Hepatocyte (in vitro differentiated cells): ENCODE results near the gene ZNF394. TPM values are rescaled to one million over a fixed set of nuclear protein-coding genes. Genes with fewer than 3 reads are reported as not detected.

Experiments used
- DNase-seq: peaks from one replicate; pipeline ENCODE4 v3.0.0-alpha.2; 2016; ENCODE audit warnings: low spot score
- H2AFZ ChIP-seq: fragments of 200-600 bp; sonication (generic); 2 replicates; pipeline ENCODE4 v1.6.0; 2016; ENCODE audit warnings: antibody characterized with exemption, mild to moderate bottlenecking
- H3K27ac ChIP-seq: fragments of 200-600 bp; sonication (generic); 2 replicates; pipeline ENCODE4 v1.5.1; 2016; ENCODE audit warnings: mild to moderate bottlenecking
- H3K27me3 ChIP-seq: fragments of 200-600 bp; sonication (generic); 2 replicates; pipeline ENCODE4 v1.6.1; 2016
- H3K36me3 ChIP-seq: fragments of 200-600 bp; sonication (generic); replicated peaks from 2 replicates; pipeline ENCODE4 v1.5.1; 2016; ENCODE audit warnings: low read depth; ENCODE audit not compliant: insufficient read depth
- H3K4me1 ChIP-seq: fragments of 200-600 bp; sonication (generic); 2 replicates; pipeline ENCODE4 v1.5.1; 2016; ENCODE audit warnings: mild to moderate bottlenecking, moderate library complexity; ENCODE audit not compliant: insufficient read depth
- H3K4me2 ChIP-seq: fragments of 200-600 bp; sonication (generic); 2 replicates; pipeline ENCODE4 v1.6.0; 2016
- H3K4me3 ChIP-seq: fragments of 200-600 bp; sonication (generic); 2 replicates; pipeline ENCODE4 v1.5.1; 2016; ENCODE audit warnings: mild to moderate bottlenecking
- H3K79me2 ChIP-seq: fragments of 200-600 bp; sonication (generic); 2 replicates; pipeline ENCODE4 v1.6.0; 2017; ENCODE audit warnings: mild to moderate bottlenecking
- H3K9me2 ChIP-seq: fragments of 200-600 bp; sonication (generic); replicated peaks from 2 replicates; pipeline ENCODE4 v1.6.0; 2017; ENCODE audit warnings: mild to moderate bottlenecking; ENCODE audit not compliant: insufficient read depth
- H3K9me3 ChIP-seq: fragments of 200-600 bp; sonication (generic); 2 replicates; pipeline ENCODE4 v1.5.1; 2016; ENCODE audit warnings: low read depth, mild to moderate bottlenecking
- H4K20me1 ChIP-seq: fragments of 200-600 bp; sonication (generic); 2 replicates; pipeline ENCODE4 v1.6.0; 2016; ENCODE audit warnings: mild to moderate bottlenecking; ENCODE audit not compliant: insufficient read depth, poor library complexity, severe bottlenecking
- CTCF ChIP-seq: fragments of 200-600 bp; sonication (generic); IDR thresholded peaks from 2 replicates; pipeline ENCODE4 v1.5.1; 2016; ENCODE audit warnings: antibody characterized with exemption, mild to moderate bottlenecking; ENCODE audit not compliant: poor library complexity
- EZH2 ChIP-seq: fragments of 200-600 bp; sonication (generic); IDR thresholded peaks from 2 replicates; pipeline ENCODE4 v1.6.1; 2016; ENCODE audit warnings: antibody characterized with exemption, mild to moderate bottlenecking, borderline replicate concordance
- EZH2phosphoT487 ChIP-seq: fragments of 200-600 bp; sonication (generic); IDR thresholded peaks from one replicate; pipeline ENCODE4 v1.6.1; 2018; ENCODE audit warnings: antibody characterized with exemption, mild to moderate bottlenecking, low read depth, moderate library complexity; ENCODE audit not compliant: unreplicated experiment, severe bottlenecking
- WGBS: methylation state at CpG from one replicate; pipeline ENCODE4 v1.1.6; 2016; ENCODE audit warnings: low lambda C conversion rate; ENCODE audit errors: missing lambda C conversion rate; 5-methylcytosine and 5-hydroxymethylcytosine counted together
- polyA plus RNA-seq: library from polyadenylated mRNA; unstranded; fragments of >200 nt; fragmentation: Nextera tagmentation; extraction: Ambion mirVana; gene quantifications from 2 replicates; pipeline ENCODE4 v1.2.1, GENCODE V29; 2016
- total RNA-seq: library from RNA; depleted of rRNA; stranded (reverse); fragments of >200 nt; gene quantifications from 2 replicates; pipeline ENCODE4 v1.2.3, GENCODE V29; 2014

The ZNF394 gene
- total and polyA plus RNA-seq, 2 experiments from 2014 or later, result 18.4 to 19.4 TPM

- no peaks in the 10 kb centered on the region for H3K79me2 ChIP-seq
- H2AFZ ChIP-seq, result no peak overlapping the region
- TF ChIP-seq CTCF (no peak), EZH2 (no peak), EZH2phosphoT487 (no peak)
- no peaks in the 10 kb centered on the region for H3K9me2 ChIP-seq
- H3K4me1 ChIP-seq, result no peaks in the 10 kb centered on the region
- no peaks in the 10 kb centered on the region for H3K9me3 ChIP-seq
- no peak overlapping the region for H3K27ac ChIP-seq
- no peaks in the 10 kb centered on the region for H3K27me3 ChIP-seq
- H3K4me2 ChIP-seq, result no peak overlapping the region
- no peaks in the 10 kb centered on the region for H3K36me3 ChIP-seq
- DNase-seq, result no peak
- H4K20me1 ChIP-seq, result no peaks in the 10 kb centered on the region
- WGBS, result 85% methylated on average over 7 of the region's 7 CpGs
- no peak overlapping the region for H3K4me3 ChIP-seq
These were observed 39.2 kb upstream of the ZNF394 start for GRCh38 chr7:99539213-99539811.

- no peak overlapping the region for H3K27ac ChIP-seq
- no peak for DNase-seq
- TF ChIP-seq EZH2 (no peak), EZH2phosphoT487 (no peak), CTCF (no peak)
- no peaks in the 10 kb centered on the region for H3K27me3 ChIP-seq
- H2AFZ ChIP-seq, result no peak overlapping the region
- H4K20me1 ChIP-seq, result no peaks in the 10 kb centered on the region
- no peak overlapping the region for H3K4me3 ChIP-seq
- WGBS, result 94% methylated on average over 2 of the region's 2 CpGs
- no peaks in the 10 kb centered on the region for H3K9me2 ChIP-seq
- H3K4me2 ChIP-seq, result no peak overlapping the region
- H3K4me1 ChIP-seq, result no peaks in the 10 kb centered on the region
- H3K79me2 ChIP-seq, result no peaks in the 10 kb centered on the region
- H3K9me3 ChIP-seq, result peaks cover 23% of the 10 kb centered on the region
- peaks cover 18% of the 10 kb centered on the region for H3K36me3 ChIP-seq
These were observed 35.6 kb upstream of the ZNF394 start for GRCh38 chr7:99535667-99536066.

- H3K9me3 ChIP-seq, result peaks cover 29% of the 10 kb centered on the region
These were observed 31.3 kb upstream of the ZNF394 start for GRCh38 chr7:99531354-99531765.

More at GRCh38 chr7:99531354-99531765, 31.3 kb upstream of the ZNF394 start:
- TF ChIP-seq EZH2phosphoT487 (no peak), CTCF (no peak), EZH2 (no peak)
- DNase-seq, result no peak
- 98% methylated on average over 12 of the region's 12 CpGs for WGBS
- Histone ChIP-seq H3K4me1 (no peaks in the 10 kb centered on the region), H4K20me1 (no peaks in the 10 kb centered on the region), H3K36me3 (peaks cover 22% of the 10 kb centered on the region), H3K9me2 (no peaks in the 10 kb centered on the region), H3K4me2 (no peak overlapping the region), H2AFZ (no peak overlapping the region), H3K27me3 (no peaks in the 10 kb centered on the region), H3K27ac (no peak overlapping the region), H3K4me3 (no peak overlapping the region), H3K79me2 (no peaks in the 10 kb centered on the region)
